Retinal pigment epithelial cell (primary cell): ENCODE data around the gene DLGAP4.

ENCODE experiments used
- DNase-seq: peaks from one replicate; pipeline ENCODE4 v3.0.0-alpha.2; 2010; ENCODE audit warnings: low read depth
- H3K4me3 ChIP-seq: 2 replicates; pipeline ENCODE4 v1.5.1; 2011; ENCODE audit warnings: mild to moderate bottlenecking, low read length, control low read depth, moderate library complexity
- TF ChIP-seq, protein P1 (sequence below): conservative IDR thresholded peaks from 2 replicates; pipeline ENCODE4 v1.5.1; 2011; ENCODE audit warnings: low read depth, low read length, control low read depth, inconsistent platforms

Gene DLGAP4

DNA sequence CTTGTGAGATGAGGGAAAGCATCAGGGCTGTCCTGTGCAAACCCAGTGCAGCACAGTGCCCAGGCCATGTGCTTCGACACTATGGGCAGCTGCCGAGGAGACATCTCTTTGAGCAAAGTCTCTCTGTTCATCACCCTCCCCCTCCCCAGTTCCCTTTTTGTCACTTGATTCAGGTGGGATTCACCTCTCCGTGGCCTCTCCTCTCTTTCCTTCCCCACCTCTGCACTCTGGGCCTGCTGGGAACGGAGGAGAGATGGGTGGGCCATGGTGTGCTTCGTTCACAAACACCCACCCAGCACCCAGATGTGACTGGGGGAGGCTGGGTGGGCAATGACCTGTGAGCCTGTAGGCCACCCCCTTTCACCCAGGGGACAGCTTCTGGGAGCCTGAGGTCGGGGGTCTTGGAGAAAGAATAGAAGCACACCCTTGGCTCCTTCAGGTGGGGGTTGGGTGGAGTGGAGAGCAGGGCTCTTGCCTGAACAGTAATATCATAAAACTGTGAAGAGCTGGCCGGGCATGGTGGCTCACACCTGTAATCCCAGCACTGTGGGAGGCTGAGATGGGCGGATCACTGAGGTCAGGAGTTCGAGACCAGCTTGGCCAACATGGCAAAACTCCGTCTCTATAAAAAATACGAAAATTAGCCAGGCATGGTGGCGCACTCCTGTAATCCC, 33.5 kb upstream of the DLGAP4 start:
- H3K4me3 ChIP-seq: no peak overlapping the region
- TF ChIP-seq, protein P1, sequence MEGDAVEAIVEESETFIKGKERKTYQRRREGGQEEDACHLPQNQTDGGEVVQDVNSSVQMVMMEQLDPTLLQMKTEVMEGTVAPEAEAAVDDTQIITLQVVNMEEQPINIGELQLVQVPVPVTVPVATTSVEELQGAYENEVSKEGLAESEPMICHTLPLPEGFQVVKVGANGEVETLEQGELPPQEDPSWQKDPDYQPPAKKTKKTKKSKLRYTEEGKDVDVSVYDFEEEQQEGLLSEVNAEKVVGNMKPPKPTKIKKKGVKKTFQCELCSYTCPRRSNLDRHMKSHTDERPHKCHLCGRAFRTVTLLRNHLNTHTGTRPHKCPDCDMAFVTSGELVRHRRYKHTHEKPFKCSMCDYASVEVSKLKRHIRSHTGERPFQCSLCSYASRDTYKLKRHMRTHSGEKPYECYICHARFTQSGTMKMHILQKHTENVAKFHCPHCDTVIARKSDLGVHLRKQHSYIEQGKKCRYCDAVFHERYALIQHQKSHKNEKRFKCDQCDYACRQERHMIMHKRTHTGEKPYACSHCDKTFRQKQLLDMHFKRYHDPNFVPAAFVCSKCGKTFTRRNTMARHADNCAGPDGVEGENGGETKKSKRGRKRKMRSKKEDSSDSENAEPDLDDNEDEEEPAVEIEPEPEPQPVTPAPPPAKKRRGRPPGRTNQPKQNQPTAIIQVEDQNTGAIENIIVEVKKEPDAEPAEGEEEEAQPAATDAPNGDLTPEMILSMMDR: no peak
- DNase-seq: no peak

DNA sequence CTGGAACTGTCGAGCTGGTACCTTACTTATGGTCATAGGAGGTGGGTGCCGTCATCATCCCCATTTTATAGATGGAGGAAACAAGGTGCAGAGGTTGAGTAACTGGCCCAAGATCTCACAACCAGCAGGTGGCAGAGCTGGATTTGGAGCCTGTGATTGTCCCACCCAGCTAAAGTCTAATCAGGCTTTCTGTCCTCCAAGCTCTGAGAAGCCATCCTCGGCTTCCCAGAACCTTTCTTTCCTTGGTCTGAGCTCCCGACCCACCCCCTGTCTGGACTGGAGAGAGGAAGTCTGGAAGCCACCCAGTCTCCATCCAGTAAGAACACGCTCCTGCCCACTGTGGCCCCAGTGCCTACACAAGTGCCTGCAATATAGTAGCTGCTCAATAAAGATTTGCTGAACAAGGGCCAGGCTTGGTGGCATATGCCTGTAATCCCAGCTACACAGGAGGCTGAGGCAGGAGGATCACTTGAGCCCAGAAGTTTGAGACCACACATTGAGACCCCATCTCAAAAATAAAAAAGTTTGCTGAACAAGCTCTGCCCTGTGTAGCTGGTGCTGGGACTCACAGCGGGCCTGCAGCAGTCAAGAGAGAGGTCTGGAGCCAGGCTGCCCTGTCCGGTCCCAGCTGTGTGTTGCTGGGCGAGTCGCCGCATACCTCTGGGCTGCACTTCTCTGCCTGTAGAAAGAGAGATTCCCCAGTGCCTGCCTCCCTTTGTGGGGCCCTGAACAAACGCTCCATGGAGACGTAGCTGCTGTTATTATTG, 32.5 kb upstream of the DLGAP4 start:
- TF ChIP-seq, protein P1: peak; percentile 47
- no peak overlapping the region for H3K4me3 ChIP-seq
- peak; percentile 0 for DNase-seq

DNA sequence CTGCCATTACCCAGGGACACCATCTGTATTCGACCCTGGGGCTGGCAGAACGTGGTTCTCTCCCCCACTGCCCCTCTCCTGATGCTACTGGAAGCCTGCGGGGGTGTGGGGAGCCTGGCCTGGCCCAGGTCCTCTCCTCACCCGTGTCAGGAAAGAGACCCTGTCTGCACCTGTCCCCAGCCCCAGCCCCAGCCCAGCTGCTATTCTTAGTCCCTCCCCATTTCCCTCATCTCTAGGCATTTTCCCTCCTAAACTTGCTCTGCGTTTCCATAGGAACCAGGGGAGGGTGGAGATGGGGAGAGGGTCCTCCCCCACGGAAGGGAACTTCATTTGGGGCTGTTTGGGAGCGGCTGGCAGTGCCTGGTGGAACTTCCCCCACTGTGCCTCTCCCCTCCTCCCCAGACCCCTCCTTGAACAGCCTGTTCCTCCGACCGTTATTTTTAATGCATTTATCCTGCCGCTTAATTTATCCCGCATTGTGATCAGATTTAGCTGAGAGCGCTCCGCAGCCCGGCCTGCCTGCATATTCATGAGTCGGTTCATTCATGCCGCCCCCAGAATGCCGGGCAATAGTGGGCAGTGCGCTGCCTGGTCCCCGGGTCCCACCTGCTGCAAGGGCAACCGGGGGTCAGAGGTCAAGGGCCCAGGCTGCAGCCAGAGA, 31.8 kb upstream of the DLGAP4 start:
- no peak overlapping the region for H3K4me3 ChIP-seq
- TF ChIP-seq, protein P1: no peak
- no peak for DNase-seq

DNA sequence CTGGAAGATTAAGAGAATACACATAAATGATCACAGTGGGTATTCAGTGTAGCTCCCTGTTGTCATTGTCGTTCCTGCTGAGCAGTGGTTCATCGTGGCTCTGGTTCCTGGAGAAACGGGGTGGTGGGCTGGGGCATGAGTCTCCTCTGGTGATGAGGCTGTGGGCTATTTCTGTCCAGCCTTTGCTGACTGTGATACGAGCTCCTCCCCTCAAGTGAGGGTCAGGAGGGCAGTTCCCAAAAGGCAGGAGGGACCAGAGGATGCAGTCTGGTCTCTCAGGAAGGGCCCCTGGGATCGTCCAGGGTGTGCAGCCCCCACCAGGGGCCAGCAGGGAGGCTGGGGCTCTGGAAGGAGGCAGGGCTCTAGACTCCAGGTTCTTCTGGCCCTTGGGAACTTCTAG, 31.1 kb upstream of the DLGAP4 start:
- DNase-seq: no peak
- H3K4me3 ChIP-seq: no peak overlapping the region
- TF ChIP-seq, protein P1: no peak

DNA sequence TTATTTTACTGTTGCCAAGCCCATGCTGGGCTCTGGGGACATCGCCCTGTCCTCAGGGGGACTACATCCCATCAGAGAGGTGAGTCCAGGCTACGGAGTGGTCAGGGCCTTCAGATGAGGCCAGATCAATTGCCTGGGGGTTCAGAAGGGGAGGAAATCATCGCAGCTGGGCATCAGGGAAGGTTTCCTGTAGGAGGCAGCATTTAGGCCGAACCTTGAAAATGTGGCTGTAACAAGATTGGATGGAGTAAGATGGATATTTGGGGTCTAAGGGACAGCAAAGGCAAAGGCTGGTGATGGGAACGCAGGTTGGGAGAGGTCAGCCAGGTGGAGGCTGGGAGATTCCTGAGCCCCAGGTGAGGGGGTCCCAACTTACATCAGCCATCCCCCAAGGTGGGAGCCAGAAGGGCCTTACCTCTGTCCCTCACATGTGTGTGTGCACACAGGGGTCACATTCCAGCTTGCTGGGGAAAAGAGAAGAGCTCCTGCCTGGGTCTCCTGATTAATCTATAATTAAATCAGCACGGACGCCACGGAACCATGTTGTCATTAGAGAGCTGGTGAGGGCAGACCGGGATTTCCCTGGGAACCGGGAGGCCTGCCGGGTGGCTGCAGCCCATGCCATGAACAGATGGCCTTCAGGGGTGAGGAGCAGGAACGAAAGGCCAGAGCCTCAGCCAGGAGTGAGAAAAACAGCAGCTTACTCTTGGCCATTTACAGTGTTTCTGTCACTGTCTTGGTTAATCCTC, 30.5 kb upstream of the DLGAP4 start:
- no peak overlapping the region for H3K4me3 ChIP-seq
- TF ChIP-seq, protein P1: no peak
- DNase-seq: no peak

DNA sequence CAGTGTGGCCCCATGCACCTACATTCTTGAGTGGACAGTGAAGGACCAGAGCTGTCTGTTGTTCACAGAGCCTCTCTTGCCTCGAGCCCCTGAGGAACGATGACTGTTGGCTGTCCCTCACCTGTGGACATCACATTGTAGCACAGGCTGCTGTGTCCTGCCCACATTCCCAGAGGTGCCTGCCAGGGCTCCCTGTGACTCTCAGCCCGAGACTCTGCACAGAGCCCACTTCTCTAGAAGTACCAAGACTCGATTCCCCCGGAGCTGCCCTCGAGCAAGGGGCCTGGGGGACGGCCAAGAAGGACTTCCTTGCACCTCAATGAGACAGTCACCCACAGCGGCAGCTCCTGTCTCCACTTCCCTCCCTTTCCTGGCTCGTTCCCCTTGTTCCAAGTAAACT, 28.6 kb upstream of the DLGAP4 start:
- no peak overlapping the region for H3K4me3 ChIP-seq
- DNase-seq: no peak
- TF ChIP-seq, protein P1: no peak
